Posterior vena cava (tissue), 2 donors: Measurements from ENCODE around the gene LMBR1. TPM values are rescaled to one million over a fixed set of nuclear protein-coding genes. Genes with fewer than 3 reads are reported as not detected.
"Not testable (repeated sequence)": the region's sequence is repeated elsewhere in the genome, so short reads cannot be mapped to it uniquely, and the experiment has no call there.

Source experiments
- DNase-seq: peaks from one replicate; pipeline ENCODE4 v3.0.0-alpha.2; 2020; ENCODE audit warnings: low spot score
- intact Hi-C, 2 donors: fragments of 100-400 bp; cut with DNase I; formaldehyde crosslinking; loops; one replicate each; pipeline versions ENCODE4 v1.14.1 to v1.14.2; 2022 to 2023
- long read RNA-seq, 2 donors: library from polyadenylated mRNA; unstranded; transcript quantifications; one replicate each; pipeline ENCODE4 v2.0.0, GENCODE V29; 2020 to 2021
- total RNA-seq, 2 donors: library from RNA; stranded (reverse); fragmentation: NEBNext Ultra II Directional; extraction: Animal tissue kit (Norgen Biotek cat#: 25700); gene quantifications; one replicate each; pipeline ENCODE4 v1.2.1, GENCODE V29; 2021
- donor health status: DM: yes; HTN: yes; CAD: no.
- donor health status: DM: yes; HTN: yes; CAD: no.

Gene LMBR1, protein sequence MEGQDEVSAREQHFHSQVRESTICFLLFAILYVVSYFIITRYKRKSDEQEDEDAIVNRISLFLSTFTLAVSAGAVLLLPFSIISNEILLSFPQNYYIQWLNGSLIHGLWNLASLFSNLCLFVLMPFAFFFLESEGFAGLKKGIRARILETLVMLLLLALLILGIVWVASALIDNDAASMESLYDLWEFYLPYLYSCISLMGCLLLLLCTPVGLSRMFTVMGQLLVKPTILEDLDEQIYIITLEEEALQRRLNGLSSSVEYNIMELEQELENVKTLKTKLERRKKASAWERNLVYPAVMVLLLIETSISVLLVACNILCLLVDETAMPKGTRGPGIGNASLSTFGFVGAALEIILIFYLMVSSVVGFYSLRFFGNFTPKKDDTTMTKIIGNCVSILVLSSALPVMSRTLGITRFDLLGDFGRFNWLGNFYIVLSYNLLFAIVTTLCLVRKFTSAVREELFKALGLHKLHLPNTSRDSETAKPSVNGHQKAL
- 10 to 100 TPM; 55.5 to 65.1 TPM for total RNA-seq
- long read RNA-seq, donor 1, full-length matches to known transcripts = 3 of 10 reads
- long read RNA-seq, donor 1, partial matches to known transcripts = 3 of 10 reads
- long read RNA-seq, donor 1, other reads (novel, unspliced or antisense) = 4 of 10 reads
- long read RNA-seq, donor 2, full-length matches to known transcripts = 8 of 19 reads
- long read RNA-seq, donor 2, partial matches to known transcripts = 2 of 19 reads
- long read RNA-seq, donor 2, other reads (novel, unspliced or antisense) = 9 of 19 reads

DNA sequence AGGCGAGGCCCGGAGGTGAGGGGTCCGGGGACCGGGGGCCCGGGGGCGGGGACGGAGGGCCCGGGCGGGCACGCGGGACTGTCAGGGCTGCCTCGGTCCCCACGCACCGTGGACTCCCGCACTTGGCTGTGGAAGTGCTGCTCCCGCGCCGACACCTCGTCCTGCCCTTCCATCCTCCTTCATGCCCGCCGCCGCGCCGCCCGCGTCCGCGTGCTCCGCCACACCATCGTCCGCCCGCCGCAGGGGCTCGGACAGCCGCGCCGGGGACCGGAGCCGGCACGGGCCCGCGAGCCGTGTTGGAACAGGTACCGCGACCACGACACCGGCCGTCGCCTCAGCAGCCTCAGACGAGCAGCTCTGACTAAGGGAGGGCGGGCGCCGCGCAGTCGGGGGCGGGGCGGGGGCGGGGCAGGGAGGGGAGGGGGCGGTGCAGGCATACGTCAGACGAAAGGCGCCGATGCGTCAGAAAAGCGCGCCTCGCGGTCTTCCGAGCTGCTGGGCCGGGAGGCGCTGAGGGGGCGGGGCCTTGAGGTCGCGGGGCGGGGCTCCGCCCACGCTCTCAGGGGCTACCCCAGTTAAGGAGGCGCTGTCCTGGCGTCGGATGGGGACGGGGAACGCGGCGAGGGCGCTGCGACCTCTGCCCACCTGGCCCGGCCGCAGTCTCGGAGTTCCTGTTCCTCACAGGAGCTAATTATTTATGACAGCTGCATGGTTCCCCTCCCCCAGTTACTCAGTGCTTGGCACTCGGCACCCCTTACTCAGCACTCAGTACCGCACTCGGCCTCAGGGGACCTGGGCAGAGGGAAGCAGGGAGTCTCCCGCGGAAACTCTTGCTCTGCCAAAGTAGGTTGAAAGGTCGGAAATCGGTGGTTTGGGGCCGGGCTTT lies at the start of gene LMBR1:
Gene LMBR1, minus strand, starts transcription at position 363 of the 886 bp plus-strand sequence. Its CDS starts 190 bp downstream, at position 173.
- intact Hi-C loops = no loop called here
- DNase-seq = peak; percentile 98

DNA sequence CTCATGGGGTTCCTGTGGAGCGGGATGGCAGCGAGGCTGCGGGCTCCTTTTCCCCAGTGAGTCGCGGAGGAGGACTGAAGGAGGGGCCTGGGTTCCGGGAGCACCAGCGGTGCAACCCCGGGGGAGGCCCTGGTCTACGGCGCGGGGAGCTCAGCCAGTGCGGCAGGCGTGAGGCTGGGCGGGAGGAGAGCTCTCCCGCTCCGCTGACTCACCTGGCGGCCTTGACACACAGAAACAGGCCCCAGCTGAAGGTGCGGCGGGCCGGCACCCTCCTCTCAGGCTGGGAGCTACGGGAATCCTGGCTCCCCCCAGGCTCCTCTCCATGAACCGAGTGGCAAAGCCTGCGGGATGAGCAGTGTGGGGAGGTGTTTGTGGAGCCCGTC lies 49.7 kb upstream of the LMBR1 start:
- intact Hi-C loops = no loop called here
- DNase-seq = no peak

DNA sequence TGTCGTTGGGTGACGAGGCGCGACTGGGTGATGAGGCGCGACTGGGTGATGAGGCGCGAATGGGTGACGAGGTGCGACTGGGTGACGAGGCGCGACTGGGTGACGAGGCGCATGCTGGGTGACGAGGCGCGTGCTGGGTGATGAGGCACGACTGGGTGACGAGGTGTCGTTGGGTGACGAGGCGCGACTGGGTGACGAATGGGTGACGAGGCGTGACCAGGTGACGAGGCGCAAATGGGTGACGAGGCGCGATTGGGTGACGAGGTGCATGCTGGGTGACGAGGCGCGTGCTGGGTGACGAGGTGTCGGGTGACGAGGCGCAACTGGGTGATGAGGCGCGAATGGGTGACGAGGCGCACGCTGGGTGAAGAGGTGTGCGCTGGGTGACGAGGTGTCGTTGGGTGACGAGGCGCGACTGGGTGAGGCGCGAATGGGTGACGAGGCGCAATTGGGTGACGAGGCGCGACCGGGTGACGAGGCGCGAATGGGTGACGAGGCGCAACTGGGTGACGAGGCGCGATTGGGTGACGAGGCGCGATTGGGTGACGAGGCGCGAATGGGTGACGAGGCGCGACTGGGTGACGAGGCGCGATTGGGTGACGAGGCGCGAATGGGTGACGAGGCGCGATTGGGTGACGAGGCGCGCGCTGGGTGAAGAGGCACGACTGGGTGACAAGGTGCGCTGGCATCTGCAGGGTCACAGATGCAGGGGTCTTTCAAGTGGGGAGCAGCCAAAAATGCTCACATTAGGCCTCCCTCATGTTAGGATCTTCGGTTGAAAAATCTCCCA lies 48.6 kb upstream of the LMBR1 start:
- intact Hi-C loops = no loop called here
- DNase-seq = no peak

DNA sequence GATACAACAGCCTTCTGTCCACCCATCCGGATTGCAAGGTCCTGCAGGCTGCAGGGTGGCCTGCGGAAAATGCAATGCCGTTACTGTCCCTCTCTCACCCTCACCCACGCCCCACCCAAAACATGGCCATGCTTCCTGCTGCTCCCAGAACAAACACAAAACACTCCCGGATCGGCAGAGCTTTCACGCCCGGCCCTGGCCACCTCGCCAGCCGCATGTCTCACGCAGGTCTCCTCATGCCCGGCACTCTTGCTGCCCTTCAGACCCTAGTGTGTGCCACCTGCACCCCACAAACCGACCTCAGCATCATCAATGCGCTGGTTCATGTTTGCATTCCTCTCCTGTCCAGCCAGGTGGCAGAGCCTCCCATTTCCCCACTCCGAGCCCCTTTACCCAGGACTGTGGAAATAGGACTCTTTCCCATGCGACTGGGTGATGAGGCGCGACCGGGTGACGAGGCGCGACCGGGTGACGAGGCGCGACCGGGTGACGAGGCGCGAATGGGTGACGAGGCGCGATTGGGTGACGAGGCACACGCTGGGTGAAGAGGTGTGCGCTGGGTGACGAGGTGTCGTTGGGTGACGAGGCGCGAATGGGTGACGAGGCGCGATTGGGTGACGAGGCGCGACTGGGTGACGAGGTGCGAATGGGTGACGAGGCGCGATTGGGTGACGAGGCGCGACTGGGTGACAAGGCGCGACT lies 47.6 kb upstream of the LMBR1 start:
- intact Hi-C loops = no loop called here
- no peak for DNase-seq

DNA sequence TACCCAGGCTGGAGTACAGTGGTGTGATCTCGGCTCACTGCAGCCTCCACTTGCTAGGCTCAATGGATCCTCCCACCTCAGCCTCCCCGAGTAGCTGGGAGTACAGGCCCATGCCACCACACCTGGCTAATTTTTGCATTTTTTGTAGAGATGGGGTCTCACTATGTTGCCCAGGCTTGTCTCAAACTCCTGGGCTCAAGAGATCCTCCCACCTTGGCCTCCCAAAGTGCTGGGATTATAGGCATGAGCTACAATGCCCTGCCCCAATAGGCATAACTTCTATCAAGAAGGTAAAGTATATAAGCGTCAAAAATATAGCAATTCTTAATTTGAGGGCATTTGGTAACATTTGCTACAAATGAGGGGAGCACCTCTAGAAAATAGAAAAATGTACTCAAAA lies 43.8 kb upstream of the LMBR1 start:
- intact Hi-C loops = not testable (repeated sequence)

DNA sequence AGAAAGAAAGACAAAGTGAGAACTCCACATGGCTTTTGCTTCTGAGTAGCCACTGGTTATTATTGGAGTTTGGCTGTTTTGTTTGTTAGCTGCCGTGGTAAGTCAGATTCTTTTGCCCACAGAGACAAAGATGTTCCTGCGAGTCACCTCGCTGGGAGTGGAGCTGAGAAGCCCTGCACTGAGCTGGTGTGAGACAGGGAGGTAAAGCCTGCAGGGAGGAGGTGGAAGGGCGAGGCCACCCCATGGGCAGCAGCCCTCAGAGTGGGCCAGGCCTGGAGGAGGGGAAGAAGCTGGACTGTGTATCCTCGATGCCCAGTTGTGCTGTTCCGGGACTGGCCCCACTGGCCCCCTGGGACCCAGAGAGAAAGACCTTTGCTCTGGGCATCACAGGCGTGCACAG lies 42.3 kb upstream of the LMBR1 start:
- no peak for DNase-seq
- intact Hi-C loops = loop anchor here in 1 of 2 donors (1.0 kb wide), 1 partner anchor 17 kb away; no protein-coding TSS in a partner anchor

More for the DNA sequence above, 43.8 kb upstream of the LMBR1 start:
- DNase-seq = not testable (repeated sequence)

DNA sequence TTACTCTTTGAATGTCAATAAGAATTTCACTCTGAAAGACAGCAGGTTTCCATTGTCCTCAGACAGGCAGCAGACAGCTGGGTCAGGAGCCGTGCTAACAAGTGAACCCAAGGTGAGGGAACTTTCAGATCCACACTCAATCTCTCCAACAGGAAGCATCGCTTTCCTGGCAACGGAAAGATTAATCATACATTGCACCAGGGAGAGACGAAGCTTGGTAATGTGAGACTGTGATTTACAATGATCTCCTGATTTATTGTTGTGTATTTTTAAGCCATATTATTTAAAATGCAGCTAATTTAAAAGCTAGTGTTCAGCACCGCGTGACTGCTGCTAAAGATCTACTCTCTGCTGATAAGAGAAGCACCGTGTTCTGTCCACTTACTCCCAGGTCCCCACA lies 39.0 kb upstream of the LMBR1 start:
- intact Hi-C loops = no loop called here
- no peak for DNase-seq

DNA sequence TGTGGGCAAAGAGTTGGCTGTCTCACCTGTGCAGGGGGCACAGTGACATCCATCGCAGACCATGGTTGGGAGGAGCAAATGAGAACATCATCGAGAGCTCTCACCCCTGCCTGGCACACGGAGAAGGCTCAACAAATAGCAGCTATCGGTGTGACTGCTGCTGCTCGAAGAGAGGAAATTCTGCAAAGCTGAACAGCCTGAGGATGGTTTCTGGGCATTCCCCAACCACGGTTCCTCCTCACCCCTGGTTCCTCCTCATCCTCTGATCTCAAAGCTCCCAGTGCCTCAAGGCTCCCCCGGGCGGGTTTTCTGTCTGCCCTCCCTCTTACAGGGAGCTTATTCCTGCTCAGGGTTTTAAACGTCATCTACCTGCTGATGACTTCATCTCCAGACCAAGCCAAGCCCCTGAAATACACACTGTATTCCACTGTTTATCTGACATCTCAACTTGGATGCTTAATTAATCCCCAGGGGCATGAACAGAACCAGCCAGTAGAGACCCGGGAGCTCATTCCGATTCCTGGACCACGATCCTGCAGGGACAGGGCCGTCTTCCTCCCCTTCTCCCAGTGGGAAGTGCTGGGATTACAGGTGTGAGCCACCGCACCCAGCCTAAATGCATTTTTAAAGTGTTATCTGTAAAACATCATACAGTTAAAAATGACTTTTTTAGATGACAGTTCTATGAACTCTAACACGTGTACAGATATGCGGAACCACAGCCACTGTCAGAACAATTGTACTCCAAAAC lies 37.0 kb upstream of the LMBR1 start:
- DNase-seq = no peak
- intact Hi-C loops = no loop called here

DNA sequence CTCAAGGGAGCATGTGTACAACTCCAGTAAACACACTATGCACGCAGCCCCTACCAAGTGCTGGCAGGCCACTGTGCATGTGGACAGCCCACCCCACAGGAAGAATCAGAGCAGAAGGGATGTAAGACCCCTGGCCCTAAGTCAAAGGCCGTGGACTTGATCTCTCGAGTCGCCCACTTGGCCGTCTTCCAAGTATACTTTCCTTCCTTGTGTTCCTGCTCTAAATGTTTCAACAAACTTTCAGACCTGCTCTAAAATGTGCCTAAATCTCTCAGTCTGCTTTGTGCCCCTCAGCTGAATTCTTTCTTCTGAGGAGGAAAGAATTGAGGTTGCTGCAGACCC lies 35.4 kb upstream of the LMBR1 start:
- no peak for DNase-seq
- intact Hi-C loops = no loop called here

DNA sequence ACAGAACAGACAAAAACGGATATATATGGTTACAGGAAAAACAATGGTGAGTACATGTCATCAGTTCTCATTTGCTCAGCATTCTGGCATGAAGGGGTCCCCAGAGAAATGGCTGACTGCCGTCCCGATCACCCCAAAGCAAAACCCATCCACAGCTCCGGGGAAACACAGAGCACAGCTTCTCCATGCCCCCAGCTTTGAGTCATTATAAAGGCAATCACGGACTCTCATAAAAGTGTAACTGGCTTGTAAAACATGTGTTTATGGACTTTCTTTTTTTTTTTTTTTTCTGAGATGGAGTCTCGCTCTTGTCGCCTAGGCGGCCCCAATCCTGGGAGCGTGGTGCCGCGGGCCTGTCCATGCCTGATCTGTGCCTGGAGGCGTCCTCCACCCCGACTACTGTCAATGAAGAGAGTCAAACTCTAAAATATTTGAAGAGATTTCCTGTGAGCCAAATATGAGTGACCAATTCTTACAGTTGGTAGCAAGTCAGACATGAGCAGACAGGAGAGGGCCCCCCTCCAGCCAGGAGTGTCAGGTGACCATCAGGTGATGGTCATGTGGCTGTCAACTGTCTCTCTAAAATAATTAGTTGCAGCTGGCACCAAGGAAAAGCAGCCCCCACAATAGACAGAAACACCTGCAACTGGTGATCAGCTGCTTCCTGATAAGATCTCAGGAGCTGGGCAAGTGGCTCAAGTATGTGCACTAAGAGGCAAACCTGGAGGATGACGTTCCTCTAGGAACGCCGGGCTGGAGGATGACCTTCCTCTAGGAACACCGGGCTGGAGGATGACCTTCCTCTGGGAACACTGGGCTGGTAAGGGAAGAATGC lies 34.8 kb upstream of the LMBR1 start:
- intact Hi-C loops = no loop called here

DNA sequence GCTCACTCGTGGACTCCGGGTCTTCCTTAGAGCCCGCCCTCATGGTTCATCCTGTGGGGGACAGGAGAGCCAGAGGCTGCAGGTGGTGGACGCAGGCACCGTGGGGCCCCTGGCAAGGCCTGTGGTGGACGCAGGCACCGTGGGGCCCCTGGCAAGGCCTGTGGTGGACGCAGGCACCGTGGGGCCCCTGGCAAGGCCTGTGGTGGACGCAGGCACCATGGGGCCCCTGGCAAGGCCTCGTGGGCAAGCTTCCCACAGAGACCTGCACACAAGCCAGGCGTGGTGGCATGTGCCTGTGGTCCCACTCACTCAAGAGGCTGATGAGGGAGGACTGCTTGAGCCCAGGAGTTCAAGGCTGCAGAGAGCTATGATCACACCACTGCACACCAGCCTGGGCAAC lies 32.8 kb upstream of the LMBR1 start:
- intact Hi-C loops, DNase-seq: not testable (repeated sequence)

More for the DNA sequence above, 34.8 kb upstream of the LMBR1 start:
- DNase-seq = no peak

DNA sequence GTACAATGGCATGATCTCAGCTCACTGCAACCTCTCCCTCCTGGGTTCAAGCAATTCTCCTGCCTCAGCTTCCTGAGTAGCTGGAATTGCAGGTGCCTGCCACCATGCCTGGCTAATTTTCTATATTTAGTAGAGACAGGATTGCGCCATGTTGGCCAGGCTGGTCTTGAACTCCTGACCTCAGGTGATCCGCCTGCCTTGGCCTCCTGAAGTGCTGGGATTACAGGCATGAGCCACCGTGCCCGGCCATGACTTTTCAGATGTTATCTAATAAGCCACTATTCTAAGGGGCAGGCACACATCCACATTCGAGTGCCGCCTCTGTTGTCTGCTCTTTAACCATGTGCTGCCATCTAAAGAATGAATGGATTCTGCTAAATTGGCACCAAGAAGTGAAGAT lies 29.3 kb upstream of the LMBR1 start:
- intact Hi-C loops = not testable (repeated sequence)
- peak; percentile 48 for DNase-seq

DNA sequence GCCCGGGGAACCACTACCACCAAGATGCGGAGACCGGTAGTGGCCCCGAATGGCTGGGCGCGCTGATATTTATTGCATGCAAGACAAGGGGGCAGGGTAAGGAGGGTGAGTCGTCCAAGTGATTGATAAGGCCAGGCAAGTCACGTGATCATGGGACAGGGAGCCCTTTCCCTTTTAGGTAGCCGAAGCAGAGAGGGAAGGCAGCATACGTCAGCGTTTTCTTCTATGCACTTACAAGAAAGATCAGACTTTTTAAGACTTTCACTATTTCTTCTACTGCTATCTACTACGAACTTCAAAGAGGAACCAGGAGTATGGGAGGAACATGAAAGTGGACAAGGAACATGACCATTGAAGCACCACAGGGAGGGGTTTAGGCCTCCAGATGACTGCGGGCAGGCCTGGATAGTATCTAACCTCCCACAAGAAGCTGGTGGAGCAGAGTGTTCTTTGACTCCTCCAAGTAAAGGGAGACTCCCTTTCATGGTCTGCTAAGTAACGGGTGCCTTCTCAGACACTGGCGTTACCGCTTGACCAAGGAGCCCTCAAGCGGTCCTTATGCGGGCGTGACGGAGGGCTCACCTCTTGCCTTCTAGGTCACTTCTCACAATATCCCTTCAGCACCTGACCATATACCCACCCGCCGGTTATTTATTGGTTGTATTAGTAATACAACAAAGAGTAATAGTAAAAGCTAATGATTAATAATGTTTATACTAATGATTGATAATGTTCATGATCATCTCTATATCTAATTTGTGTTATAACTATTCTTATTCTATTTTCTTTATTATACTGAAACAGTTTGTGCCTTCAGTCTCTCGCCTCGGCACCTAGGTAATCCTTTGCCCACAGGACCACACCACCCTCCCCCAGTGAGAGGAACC lies 27.7 kb upstream of the LMBR1 start:
- DNase-seq, intact Hi-C loops: not testable (repeated sequence)

DNA sequence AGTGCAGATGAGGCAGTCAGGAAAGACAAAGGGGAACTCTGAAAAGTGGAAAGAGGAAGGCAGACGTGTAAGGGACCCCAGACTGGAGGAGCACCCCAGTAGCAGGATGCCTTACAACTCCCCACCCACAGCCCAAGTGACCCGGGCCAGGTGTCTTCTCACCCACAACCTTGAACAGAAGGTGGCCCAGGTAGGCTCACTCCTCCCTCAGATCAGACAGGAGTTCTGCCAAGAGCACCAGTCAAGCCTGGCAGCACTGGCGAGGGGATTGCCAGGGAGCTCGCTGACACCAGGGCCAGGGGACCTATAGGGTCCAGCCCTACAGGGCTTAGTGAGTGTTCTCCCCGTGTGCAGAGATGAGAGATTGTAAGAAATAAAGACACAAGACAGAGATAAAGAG lies 27.1 kb upstream of the LMBR1 start:
- intact Hi-C loops = no loop called here
- DNase-seq = no peak

DNA sequence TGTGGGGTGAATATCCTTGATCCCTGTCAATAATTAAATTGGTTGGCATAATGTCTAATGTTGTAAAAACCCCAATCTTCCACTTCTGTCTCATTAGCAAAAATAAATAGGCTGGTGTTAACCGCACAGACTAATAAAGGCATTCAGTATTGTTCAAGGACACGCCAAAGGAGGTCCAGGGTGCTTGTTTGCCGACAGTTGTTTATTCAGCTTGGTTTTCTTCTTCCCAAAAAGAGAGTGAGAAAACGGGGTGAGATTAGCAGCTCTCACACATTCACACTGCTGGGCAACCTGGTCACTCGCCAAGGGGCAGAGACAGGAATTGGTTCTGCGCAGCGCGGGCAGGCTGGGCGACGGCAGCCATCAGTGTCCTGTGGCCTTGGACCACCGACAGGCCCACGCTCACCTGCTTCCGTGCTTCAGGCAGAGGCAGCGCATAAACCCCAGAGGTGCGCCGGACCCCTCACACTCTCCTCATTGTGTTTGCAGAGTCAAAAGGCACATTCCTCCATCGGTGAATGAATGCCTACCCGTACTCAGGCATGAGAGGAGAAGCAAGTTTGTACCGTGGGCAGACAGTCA lies 26.2 kb upstream of the LMBR1 start:
- DNase-seq = no peak
- intact Hi-C loops = no loop called here
